ENCODE data around the gene PCDH9. TPM values are rescaled to one million over a fixed set of nuclear protein-coding genes. Genes with fewer than 3 reads are reported as not detected.

The PCDH9 gene
- total and polyA plus RNA-seq, 2 of the 13 experiments (the other 11 are each of a cell fraction or from before 2014, with no cell fraction given), result 0.09 TPM; not detected in 1

DNA sequence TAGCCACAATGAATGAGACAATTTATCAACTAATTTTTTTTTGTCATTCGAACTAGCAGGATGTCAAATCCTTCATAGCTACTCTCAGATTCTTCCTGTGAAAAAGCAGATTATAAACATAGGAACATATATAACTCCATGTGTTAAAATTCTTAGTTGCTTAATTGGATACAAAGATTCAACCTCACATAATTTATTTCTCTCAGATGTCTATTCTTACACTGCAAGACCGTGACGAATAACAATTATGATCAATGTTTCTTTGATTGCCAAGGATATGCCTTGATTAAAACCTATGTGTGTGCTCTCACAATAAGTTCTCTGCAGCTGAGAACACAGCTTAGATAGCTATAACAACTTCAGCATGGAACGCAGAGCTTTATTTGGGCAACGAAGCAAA lies 872.7 kb downstream of the PCDH9 start (continued):
- TF ChIP-seq, protein P1, sequence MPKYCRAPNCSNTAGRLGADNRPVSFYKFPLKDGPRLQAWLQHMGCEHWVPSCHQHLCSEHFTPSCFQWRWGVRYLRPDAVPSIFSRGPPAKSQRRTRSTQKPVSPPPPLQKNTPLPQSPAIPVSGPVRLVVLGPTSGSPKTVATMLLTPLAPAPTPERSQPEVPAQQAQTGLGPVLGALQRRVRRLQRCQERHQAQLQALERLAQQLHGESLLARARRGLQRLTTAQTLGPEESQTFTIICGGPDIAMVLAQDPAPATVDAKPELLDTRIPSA (CRISPR knock-in tag; IDR thresholded peaks at IDR 0.05; ENCODE audit: borderline replicate concordance), result no peak
- TF ChIP-seq MYNN (CRISPR knock-in tag; IDR thresholded peaks at IDR 0.05; ENCODE audit: low read depth), result no peak
- TF ChIP-seq ZMYM3 (CRISPR knock-in tag; IDR thresholded peaks at IDR 0.05), result no peak
- TF ChIP-seq ZNF441 (CRISPR knock-in tag; IDR thresholded peaks at IDR 0.05; ENCODE audit: borderline replicate concordance), result no peak
- TF ChIP-seq YEATS2 (CRISPR knock-in tag; IDR thresholded peaks at IDR 0.05; ENCODE audit: borderline replicate concordance), result no peak

DNA sequence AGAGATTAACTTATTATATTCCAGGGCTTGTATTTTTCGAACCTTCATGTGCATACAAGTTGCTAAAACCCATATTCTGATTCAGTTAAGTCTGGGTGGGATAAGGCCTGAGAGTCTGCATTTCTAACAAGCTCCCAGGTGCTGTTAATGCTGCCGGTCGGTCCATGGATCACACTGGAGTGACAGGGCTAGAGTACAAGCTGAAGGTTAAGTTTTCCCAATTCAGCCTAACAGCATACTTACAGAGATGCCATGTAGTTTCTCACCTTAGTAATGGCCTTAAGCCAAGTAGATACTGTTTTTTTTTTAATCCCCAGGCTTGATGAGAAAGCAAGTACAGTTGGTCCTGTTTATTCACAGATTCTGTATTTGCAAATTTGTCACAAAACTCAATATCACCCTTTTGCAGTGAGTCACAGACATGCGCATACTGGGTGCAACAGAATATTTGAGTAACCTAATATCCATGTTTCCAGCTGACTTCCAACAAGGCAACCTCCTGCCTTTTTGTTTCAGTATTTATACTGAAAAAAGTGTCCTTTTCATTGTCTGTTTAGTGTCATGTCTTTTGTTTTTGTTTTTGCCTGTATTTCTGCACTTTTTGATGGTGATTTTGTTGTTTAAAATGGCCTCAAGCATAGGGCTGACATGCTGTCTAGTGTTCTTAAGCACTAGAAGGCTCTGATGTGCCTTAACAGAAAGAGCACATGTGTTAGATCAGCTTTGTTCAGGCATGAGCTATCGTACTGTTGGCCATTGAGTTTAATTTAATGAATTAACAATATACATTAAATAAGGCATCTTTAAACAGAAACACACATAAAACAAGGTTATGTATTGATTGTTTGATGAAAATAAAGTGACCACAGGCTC lies 875.0 kb downstream of the PCDH9 start:
- Histone ChIP-seq H4K20me1 (ENCODE audit: insufficient read depth, low read length) (no peaks in the 10 kb centered on the region), H3K27ac (ENCODE audit: extremely low read length, insufficient read depth, low read length) (no peak overlapping the region), H3K27me3 (ENCODE audit: control insufficient read depth in 1 of 2, insufficient read depth in 2 of 2, low read length in 2 of 2) (no peaks in the 10 kb centered on the region), H3K36me3 (replicated peaks in 1 of 2; ENCODE audit: control insufficient read depth in 1 of 2, insufficient read depth in 2 of 2, low read length in 2 of 2) (no peaks in the 10 kb centered on the region), H3K9me3 (ENCODE audit: low read length) (no peaks in the 10 kb centered on the region), H2AFZ (ENCODE audit: low read length) (no peak overlapping the region), H3K4me3 (replicated peaks in 1 of 3; ENCODE audit: insufficient read depth in 1 of 3, low read depth in 2 of 3, low read length in 3 of 3) (no peak overlapping the region), H3K79me2 (ENCODE audit: insufficient read depth, low read length) (no peaks in the 10 kb centered on the region), H3K4me1 (ENCODE audit: insufficient read depth, low read length) (no peaks in the 10 kb centered on the region), H3K4me2 (ENCODE audit: low read depth, low read length) (no peak overlapping the region), H3K9ac (ENCODE audit: insufficient read depth, low read depth, low read length) (no peak overlapping the region)
- POLR2A ChIA-PET, result no interaction called here
- DNase-seq (ENCODE audit: low spot score) (no peak), FAIRE-seq (no peak), ATAC-seq (no peak)
- in situ Hi-C loops (cut with HindIII; ENCODE audit: extremely low pct_ligation_motif_present, low pct_unique_long_range_greater_than_20kb), result no loop called here
- WGBS (ENCODE audit: low lambda C conversion rate), result 15% methylated on average over 5 of the region's 5 CpGs
- no TSS peak for BruUV-seq (replicated peaks)
- CTCF ChIA-PET (ENCODE audit: low intra/inter-chr PET ratio, low total read pairs), result no interaction called here
- intact Hi-C loops (cut with micrococcal nuclease; ENCODE audit: unreplicated experiment), result no loop called here
- TF ChIP-seq ARNT2 (CRISPR knock-in tag; IDR thresholded peaks at IDR 0.05; ENCODE audit: low read depth) (no peak), HHEX (CRISPR knock-in tag; IDR thresholded peaks at IDR 0.05) (no peak), E2F1 (CRISPR knock-in tag; IDR thresholded peaks at IDR 0.05) (no peak), EED (CRISPR knock-in tag; IDR thresholded peaks at IDR 0.05) (no peak), ZNF547 (CRISPR knock-in tag; IDR thresholded peaks at IDR 0.05) (no peak), AKNA (CRISPR knock-in tag; IDR thresholded peaks at IDR 0.05; ENCODE audit: borderline replicate concordance) (no peak), SMYD3 (CRISPR knock-in tag; IDR thresholded peaks at IDR 0.05) (no peak), ZNF580 (CRISPR knock-in tag; IDR thresholded peaks at IDR 0.05; ENCODE audit: borderline replicate concordance, low read depth) (no peak)
- TF ChIP-seq, protein P2, sequence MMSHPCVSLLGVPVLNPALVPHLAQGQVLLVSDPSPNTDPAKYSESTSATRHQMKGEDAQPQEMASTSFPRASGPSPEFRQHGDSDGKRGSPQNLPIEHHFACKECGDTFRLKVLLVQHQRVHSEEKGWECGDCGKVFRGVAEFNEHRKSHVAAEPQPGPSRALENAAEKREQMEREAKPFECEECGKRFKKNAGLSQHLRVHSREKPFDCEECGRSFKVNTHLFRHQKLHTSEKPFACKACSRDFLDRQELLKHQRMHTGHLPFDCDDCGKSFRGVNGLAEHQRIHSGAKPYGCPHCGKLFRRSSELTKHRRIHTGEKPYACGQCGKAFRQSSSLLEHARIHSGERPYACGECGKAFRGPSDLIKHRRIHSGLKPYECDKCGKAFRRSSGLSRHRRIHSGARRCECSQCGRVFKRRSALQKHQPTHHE (CRISPR knock-in tag; IDR thresholded peaks at IDR 0.05; ENCODE audit: borderline replicate concordance), result no peak
